ENCODE results near the gene GLRX5.
A peak's percentile ranks its signal among the peaks of the same experiment; 100 is the strongest.
"Not testable (repeated sequence)": the region's sequence is repeated elsewhere in the genome, so short reads cannot be mapped to it uniquely, and the experiment has no call there.

GLRX5 gene

DNA sequence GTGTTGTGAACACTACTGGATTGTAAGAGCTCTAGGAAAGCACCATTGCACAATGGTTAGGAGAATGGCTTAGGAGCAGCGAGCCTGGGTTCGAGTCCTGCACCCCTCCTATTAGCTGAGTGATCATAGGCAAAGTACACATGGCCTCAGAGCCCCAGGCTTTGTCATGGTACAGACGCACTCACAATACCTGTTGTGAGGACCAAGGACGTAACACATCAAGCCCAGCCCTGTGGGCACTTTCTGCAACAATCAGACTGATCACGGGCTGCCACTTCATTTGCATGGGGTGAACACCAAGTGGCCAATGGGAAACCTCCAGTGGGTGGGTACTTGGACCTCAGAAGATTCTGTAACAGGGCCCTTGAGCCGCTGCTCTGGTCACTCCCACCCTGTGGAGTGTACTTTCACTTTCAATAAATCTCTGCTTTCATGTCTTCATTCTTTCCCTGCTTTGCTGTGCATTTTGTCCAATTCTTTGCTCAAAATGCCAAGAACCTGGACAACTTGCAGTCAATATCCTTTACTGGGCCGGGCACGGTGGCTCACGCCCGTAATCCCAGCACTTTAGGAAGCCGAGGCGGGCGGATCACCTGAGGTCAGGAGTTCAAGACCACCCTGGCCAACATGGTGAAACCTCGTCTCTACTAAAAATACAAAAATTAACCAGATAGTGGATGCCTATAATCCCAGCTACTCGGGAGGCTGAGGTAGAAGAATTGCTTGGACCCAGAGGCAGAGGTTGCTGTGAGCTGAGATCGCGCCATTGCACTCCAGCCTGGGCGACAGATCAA is 28.2 kb downstream of the GLRX5 start:
- no peak for DNase-seq

DNA sequence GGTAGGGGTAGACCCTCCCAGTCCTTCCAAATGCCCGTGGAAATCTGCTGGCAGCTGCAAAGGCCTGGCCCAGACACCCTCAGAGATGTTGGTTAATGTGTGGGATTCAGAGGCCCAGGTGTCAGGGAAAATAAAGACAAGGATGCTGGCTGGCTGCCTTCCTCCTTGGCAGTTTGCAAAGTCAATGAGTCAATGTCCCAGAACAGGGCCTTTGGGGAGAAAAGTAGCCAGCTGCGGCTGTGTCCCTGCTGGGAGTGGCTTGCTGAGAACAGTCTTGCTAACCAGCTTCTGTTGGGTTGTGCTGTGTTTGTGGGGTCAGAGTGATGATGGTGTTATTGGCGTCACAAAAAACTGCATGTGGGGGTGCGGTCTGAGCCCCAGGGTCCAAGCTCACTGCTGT is 29.2 kb downstream of the GLRX5 start:
- DNase-seq: peak; percentile 11

GRCh38 chr14:95569440-95569839 is 34.6 kb downstream of the GLRX5 start:
- DNase-seq: no peak

GRCh38 chr14:95573313-95573712 is 38.5 kb downstream of the GLRX5 start:
- no peak for DNase-seq

- DNase-seq: no peak
These were observed 41.1 kb downstream of the GLRX5 start for GRCh38 chr14:95575840-95576473.

DNA sequence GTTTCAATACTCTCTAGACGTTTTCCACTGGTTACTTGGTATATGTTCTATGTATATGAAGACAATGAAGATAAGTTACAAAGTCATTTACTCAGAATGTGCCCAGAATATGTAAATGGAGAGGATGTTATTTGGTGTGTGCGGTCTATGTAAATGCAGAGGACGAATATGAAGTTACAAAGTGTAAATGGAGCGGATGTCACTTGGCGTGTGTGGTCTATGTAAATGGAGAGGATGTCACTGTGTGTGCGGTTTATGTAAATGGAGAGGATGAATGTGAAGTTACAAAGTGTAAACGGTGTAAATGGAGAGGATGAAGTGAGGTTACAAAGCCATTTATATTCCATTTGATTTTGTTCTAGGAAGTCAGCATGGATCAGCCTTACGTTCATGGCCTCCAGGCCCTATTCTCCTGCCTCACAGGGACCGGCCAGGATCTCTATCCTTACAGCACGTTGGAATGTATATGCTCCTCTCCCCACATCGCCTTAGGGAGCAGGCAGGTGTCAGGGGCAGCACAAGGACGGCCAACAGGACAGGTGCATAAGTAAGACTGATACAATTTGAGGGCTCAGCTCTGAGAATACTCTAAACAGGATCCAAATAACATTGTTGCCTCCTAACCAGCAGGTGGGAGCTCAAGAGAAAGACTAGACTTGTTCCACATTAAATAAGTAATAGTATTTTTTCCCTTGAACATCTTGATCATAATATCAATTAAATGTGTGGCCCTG is 42.4 kb downstream of the GLRX5 start:
- no peak for DNase-seq

DNA sequence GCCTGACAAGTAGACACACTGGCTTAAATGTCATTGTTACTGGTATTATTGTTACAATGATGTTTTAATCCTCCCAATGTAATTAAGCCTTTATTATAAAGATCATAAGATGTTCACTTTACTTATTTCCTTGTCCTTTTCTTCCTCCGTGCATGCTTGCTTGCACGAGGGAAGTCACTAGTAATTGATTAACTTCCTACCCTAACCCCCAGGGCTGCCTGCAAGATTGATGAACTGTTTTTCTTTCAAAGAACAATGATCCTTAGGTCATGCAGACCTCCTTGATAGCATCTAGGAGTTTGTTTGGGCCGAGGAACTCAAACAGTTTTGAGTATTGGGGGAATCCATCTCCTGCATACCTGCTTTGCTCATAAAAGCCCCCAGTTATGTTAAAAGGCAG is 43.0 kb downstream of the GLRX5 start:
- DNase-seq: no peak

GRCh38 chr14:95583836-95584617 is 49.2 kb downstream of the GLRX5 start:
- DNase-seq: not testable (repeated sequence)

DNA sequence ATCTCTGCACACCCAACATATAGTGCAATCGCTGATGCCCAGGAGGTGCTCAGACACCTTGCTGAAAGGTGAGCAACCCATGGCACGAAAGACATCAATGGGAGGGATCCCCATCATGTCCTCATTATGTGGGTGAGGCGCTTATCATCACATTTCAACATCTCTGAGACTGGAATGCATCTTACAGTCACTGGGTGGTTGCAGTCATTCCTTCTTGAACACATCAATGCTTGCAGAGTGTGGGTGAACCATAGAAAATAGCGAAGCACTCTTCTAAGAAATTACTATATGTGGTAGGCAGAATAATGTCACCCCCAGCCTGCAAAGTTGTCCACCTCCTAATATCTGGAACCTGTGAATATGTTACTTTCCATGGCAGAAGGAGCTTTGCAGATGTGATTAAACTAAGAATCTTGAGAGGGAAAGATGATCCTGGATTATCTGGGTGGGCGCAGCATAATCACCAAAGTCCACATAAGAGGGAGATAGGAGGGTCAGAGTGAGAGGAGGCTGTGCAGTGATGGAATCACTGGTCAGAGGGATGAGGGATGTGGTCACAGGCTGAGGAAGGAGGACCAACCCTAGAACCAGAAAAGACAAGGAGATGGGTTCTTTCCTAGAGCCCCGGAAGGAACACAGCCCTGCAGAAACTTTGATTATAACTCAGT is 51.2 kb downstream of the GLRX5 start:
- no peak for DNase-seq

GRCh38 chr14:95591182-95591581 is 56.3 kb downstream of the GLRX5 start:
- not testable (repeated sequence) for DNase-seq

All from HCEC 1CT (cell line).